Superior temporal gyrus (tissue), 1 donor: ENCODE results near the gene SMAD3.
"Not testable (repeated sequence)": the region's sequence is repeated elsewhere in the genome, so short reads cannot be mapped to it uniquely, and the experiment has no call there.

Source experiments
- DNase-seq: peaks from one replicate; pipeline ENCODE4 v3.0.0-alpha.2; 2016; ENCODE audit errors: extremely low spot score

SMAD3 gene

DNA sequence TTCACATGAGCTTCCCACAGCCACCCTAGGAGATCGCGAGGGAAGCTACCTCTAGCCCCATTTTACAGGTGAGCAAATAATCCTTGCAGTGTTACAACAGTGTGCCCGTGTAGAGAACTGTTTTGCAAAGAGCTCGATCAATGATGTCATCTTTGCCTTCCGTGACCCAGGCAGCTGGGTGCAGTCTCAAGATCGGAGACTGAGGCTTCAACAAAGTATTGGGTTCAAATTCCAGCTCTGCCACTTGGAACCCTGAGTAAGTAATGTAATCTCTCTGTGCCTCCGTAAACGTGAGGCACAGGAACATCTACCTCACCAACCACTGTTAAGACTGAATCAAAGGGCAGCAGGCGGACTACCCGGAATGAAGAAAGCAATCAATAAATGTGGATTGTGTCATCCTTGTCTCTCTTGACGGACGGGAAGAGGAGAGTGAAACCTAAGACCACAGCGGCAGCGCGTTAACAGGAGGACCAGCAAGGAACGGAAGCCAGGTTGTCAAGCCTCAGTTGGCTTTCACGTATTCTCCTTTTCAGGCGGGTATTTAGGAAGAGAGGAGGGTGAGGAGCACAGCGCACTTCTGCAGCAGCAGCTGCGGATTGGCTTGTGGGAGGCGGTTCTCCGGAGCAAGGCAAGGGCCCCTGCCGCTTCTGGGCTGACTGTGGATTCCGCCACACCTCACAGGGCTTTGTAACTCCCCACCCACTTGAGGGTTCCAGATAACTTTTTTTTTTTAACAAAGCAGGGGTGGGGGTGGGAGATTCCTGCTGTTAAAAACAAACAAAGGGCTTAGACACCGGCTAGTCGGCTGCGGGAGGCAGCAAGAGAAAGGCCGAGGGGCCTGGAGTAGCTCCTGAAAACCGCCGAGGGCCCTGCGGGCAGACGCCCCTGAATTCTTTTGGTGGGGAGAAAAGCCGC is 1.5 kb upstream of the SMAD3 start:
- DNase-seq = no peak

DNA sequence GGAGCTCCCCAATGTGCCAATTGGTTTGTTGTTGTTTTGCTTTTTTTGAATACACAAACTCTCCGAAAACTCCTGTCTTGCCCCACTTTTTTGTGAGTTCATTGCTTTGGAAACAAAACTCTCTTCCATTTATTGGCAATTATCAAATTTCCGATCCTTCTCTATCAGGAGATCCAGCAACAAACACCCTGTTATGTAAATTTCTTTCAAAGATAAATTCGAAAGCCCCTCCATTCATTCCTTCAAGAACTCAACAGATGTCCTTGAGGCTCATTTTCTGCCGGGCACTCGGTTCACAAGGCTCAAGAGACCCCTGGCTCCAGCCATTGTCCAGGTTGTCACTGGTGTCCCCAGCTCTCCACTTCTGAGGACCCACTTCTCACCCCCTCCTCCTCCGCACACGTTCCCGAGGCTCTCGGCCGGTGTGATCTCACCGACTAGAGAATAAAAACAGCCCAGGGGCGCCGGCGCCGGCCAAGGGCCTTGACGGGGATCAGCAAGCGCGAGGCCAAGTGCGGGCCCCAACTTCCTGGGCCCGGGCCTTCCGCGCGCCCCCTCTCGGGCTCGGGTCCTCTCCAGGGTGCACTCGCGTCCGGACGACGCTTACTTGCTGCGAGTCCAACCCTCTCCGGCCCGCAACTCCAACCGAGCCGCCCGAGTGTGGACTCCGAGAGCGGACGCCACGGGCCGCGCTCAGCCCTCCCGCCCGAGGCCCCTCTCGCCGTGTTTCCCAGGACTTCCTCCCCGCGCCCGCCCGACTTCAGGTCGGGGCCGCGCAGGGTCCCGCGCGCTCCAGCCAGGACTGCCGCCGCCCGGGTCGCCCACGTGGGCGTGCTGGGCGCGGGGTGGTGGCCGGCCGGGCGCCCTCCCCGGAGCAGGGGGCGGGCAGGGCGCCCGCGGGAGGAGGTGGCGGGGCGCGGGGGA is 533 bp upstream of the SMAD3 start:
- no peak for DNase-seq

DNA sequence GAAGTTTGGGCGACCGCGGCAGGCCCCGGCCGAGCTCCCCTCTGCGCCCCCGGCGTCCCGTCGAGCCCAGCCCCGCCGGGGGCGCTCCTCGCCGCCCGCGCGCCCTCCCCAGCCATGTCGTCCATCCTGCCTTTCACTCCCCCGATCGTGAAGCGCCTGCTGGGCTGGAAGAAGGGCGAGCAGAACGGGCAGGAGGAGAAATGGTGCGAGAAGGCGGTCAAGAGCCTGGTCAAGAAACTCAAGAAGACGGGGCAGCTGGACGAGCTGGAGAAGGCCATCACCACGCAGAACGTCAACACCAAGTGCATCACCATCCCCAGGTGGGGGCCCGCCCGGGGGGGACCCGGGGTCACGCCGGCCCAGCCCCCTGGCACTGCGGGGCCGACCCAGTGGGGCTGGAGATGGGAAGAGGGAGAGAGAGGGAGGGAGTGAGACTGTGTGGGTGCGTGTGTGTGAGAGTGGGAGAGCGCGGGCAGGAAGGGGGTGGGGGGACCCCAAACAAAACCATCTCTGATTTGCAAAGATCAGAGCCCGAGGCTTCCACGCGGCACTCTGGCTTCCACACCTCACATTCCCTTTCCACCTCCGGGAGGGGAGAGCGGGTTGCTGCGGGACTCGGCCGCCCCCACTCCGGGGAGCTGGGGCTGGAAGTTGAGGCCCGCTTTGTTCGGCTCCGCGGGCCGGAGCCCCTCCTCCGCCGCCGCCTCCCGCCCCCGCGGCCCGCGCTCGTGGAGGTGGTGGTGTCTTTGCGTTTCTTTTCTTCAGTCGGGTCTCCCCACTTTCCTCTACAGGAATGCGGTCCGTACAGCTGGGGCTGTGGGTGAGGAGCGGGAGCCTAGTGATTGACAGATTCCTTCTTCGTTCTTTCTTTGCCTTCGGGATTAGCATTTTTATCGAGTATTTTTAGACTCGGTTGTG is 898 bp downstream of the SMAD3 start:
- no peak for DNase-seq

DNA sequence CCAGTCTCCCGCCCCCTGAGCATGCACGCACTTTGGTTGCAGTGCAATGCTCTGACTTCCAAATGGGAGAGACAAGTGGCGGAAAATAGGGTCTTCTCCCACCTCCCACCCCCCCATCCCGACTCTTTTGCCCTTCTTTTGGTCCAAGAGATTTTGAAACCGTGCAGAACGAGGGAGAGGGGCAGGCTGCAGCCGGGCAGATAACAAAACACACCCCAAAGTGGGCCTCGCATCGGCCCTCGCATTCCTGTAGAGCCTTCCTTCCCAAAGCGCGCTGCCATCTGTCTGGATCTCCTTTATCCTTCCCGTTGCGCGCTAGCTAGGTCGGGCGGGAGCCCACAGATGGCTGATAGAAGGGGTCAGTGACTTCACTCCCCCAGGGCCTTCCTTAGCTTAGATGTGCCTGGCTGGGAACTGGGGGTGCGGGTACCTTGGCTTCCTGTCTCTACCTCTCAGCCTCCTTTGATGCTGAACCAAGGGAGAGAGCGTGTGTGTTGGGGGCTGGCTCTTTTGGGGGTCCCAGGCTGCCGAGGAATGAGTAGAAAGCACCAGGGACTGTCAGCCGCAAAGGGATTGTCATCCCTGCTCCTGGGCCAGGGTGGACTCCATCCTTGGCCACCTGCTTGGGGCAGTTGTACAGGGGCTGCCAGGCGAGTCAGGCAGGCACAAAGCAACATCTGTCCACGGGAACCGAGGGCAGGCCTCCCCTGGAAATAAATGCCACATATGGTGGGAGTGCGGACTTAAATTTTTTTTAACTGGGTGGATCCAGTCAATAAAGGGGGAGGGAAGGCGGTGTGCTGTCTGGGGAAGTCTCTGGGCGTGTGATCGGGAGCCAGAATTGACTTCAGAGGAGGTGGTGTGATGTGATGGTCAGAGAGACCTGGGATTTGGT is 1.8 kb downstream of the SMAD3 start:
- no peak for DNase-seq

DNA sequence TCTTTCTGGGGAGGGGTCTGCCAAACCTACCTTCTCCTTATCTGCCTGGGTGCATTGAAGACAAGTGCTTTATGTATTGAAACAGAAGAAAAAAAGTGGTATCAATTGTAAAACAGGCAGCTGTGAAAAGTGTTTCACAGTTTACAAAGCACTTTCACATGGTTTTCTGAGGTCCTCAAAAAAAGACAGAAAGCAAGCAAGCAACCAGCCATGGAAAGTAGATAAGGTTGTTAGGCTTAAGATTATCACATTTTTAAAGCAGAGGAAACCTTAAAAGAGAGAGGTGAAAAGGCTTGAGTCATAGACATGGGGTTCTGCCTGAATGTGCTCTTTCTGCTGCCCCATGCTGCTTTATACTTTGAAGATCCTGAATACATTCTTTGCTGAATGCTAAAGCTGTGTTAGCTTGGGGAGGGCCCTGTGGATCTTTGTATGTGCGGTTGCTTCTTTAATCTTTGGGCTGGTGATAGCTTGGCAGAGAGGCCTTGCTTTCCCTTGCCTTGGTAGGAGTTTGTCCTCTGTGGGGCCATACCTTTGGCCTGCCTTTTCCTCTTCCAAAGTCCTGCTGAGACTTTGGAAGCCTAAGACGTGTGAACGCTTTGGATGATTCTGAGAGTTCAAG is 2.6 kb downstream of the SMAD3 start:
- DNase-seq = no peak

DNA sequence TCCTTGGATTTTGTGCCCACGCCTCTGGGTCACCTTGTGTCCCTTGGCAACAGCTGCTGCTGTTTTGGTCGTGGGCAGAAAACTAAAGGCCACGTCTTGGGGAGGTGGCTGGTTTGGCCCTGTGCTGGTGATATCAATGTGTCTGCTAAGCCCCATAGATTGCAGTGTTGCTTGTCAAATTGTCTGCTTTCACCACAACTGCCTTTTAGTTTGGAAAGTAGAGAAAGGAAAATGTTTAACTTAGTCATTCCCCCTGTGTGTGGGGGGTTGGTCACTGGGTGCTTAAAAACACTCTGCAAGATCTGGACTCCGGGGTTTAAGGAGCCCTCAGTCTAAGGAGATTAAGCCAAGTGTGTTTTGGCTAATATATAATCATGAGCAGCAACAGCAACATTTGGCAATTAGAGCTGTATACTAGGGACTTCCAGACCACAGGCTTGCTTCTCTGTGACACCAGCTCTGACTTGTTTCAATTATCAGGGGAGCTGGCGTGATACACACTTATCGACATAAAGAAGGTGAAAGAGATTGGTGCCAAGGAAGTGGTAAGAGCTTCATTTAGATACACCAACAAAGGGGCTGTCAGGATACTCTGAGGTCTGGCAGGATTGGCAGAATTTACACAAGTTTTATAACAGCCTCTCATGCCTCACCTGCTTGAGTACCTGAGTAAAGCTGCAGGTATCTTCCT is 3.5 kb downstream of the SMAD3 start:
- DNase-seq = no peak

DNA sequence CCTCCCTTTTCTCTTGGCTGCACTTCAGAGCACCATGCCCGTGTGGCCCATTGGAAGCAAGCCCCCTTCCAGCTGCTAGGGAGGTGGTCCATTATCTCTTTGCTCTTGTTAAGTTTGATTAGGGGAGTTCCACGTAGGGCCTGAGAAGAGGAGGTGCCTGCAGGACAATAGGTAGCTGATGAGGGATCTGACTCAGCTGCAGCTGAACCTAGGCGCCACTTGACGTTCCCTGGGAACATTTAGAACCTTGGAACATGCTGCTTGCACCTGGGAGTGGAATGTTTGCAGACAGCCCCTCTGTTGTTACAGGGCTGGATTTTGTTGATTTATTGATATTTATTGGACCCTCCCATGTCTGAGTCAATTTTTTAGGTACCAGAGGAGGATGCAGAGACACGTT is 4.7 kb downstream of the SMAD3 start:
- no peak for DNase-seq

DNA sequence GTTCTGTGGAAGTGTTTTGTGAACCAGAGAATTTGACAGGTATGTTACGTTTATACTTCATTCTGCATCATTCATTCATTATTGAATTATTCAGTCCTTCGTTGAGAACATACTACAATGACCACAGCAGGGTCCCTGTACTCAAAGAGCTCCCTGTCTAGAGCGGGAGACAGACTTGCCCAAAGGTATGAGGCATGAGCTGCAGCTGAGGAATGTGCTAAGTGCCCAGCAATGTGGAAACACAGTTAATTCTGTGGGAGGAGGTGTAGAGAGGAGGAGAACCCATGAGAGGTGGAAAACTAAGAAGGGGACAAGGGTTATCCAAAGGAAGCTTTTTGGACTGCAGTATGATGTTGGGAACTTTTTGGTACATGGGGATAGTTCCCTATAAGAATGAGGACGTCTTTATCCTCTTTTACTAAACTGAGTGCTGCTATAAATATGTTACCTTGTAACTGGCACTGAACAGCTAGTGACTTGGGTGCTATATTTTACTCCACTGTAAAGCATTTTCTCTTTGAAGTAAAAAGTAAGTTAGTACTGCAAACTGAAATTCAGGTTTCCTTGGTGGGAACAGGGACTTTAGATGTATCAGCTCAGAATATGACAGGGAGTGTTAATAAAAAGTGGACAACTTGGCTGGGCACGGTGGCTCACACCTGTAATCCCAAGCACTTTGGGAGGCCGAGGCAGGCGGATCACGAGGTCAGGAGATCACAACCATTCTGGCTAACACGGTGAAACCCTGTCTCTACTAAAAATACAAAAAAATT is 5.7 kb downstream of the SMAD3 start:
- no peak for DNase-seq

DNA sequence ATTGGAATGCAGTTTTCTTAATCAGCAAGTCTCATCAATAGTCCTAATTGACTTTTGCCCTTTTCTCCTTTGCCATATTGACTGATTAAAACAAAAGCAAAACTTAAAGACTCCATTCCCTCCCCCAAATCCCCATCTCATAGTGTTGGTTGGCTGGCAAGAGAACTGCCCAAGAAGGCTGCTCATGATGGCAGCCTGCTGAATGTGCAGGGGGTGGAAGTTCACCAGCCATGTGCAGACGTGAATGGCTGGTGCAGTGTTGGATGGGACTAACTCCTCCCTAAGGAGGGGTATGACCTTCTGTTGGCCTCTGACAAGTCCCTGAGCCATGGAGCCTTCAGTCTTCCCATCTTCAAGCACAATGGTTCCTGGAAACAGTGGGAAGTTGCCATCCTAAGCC is 7.0 kb downstream of the SMAD3 start:
- no peak for DNase-seq

DNA sequence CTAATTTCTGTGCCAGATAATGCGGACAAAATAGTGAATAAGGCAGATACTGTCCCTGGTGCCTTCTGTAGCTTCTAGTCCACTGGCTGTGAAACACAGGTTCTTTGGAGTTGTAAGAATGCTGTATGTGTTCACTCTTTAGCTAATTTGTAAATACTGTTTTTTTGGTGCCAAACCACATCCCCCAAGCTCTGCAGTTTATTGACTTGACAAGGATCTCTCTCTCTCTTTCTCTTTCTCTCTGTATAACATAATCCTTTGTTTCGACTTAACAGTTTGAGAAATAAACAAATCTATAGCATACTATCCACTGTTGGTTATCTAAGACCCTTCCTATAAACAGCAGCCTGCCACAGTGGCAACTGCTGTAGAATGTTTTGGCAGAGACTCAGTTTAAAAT is 7.6 kb downstream of the SMAD3 start:
- no peak for DNase-seq

DNA sequence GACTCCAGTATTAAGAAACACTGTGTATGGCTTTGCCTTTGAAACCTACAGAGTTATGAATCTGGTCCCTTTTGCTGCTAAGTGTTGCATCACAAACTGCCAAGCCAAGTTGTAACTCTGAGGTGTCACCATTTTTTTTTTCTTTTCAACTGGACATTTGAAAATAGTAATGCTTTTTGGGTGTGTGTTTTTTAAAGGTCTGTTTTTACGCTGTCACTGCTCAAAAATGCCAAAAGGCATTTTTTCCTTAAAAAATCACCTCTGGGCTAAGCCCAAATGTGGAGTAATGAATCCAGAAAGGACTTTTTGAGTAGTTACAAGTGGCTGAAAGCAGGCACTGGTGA is 9.5 kb downstream of the SMAD3 start:
- no peak for DNase-seq

DNA sequence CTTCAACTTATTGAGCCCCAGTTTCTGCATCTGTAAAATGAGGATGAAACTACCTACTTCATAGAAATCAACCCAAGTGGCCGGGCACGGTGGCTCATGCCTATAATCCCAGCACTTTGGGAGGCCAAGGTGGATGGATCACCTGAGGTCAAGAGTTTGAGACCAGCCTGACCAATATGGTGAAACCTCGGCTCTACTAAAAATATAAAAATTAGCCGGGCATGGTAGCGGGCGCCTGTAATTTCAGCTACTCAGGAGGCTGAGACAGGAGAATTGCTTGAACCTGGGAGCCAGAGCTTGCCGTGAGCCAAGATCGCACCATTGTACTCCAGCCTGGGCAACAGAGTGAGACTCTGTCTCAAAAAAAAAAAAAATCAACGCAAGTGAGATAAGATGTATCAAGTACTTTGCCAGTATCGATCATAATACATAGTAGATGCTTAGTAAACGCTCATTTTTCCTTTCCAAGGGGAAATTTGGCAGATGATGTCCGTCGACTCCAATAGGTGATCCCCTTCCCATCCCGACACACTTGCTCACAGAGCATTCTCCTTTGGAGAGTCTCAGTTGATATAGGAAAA is 10.2 kb downstream of the SMAD3 start:
- not testable (repeated sequence) for DNase-seq

DNA sequence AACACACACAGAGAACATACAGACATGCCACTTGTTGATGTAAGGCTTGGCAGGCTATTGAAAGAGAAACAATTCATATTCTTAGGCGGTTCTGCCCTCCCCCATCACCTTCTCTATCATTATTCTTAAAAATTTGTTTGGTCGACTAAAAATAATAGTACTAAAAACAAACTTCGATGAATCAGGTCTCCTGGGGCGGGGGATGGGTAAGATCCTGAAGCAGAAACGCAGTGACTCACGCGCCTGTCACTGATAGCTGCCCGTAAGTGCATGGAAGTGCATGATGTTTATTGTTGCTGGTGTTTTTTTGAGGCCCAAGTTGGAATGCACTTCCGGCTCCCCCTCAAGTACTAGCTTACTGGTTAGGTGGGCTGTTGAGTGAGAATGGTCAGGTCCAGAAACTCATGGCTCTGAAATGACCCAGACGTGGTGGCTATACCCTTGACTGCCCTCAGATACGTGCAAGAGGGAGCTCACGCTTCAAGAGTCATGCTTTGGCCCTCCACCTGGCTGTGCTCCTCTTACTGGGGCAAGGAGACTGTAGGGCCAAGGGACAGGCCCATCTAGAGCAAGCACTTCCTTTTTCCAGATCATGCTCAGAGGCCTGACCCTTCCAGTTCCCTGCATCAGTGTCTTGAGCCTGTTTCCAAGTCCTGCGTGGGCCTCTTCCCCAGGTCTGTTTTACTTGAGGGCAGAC is 10.9 kb downstream of the SMAD3 start:
- no peak for DNase-seq

DNA sequence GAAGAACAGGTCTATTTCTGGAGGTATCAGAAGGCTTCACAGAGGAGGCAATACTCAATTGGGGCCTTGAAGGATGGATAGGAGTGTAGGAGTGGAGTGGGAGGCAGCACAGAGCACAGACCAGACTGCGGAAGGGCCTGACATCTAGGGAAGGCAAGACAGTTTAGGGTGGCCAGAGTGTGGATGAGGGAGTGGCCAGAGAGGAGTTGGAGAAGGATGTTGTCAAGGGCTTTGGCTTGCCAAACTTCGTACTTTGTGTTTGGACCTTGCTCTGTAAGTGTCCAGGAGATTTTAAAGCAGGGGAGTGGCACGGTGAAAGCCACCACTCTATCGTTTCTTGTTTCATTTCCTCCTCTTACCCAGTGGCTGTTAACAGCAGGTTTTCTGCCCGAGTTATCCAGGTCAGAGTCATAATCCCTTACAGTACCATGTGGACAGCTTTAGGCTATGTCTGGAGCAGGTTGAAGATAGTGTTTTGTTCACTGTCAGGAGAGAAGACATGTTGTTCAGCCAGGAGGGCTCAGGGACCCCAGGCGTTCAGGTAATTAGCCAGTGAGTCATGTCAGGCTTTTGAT is 12.3 kb downstream of the SMAD3 start:
- no peak for DNase-seq

DNA sequence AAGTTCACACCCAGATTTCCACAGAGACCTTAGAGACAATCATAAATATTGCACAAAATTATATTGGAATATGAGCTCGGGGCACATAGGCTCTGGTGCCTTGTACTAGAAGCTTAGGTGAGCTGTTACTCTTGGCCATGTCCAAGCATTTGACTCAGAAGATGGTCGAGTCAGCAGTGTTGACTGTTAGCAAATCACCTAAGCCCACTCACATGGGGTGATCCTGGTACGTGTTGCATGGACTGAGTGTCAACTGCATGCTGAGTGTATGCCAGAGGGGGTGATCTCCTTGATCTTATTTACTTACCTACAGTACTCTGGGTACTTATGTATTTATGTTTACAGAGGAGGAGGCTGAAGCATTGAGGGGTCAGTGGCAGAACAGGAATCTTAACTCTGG is 14.0 kb downstream of the SMAD3 start:
- DNase-seq = no peak

DNA sequence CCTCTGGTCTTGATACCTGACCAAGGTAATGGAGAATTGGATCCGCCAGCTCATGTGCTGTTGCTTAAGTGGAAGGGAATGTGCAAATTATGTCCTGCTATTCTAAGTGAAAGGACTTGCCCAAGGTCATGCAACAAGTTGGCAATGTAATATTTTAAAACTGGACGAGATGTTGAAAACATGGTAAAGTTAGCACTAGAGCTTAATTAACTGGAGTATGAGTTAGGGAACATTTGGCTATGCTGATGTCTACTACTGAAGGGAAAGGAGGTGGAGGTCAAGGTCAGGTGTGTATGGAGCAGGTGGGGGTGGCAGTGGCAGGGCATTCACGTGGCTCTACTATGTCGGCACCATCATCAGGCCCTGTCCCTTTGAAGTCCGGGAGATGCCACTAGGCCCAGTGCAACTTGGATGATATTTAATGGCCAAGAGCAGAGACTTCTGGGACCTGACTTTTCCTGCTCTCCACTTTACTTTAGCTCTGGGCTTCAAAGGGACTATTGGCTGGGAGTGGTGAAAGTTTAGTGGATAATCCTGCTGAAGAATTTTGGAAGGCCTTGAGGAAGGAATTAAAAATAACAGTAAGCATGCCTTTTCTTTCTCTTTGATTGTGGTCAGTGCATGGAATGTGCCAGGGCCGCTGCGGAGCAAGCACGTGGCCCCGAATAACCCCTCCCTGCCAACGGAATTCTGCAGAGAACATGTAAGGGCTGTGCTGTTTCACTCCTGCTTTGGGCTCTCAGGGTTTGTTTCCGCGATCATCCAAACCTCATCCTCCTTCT is 14.9 kb downstream of the SMAD3 start:
- no peak for DNase-seq
